GM12878 (cell line): ENCODE measurements around the gene FABP1.

ENCODE experiments used
- CREB1 ChIP-seq: IDR thresholded peaks from 2 replicates; pipeline ENCODE4 v1.6.1; 2012; ENCODE audit warnings: low read depth, mild to moderate bottlenecking, inconsistent platforms
- EZH2 ChIP-seq: IDR thresholded peaks from 2 replicates; pipeline ENCODE4 v1.6.1; 2012; ENCODE audit warnings: low read depth, mild to moderate bottlenecking, control low read depth, inconsistent platforms, low read length, borderline replicate concordance; ENCODE audit not compliant: control insufficient read depth
- SREBF2 ChIP-seq: IDR thresholded peaks from 2 replicates; pipeline ENCODE4 v1.6.1; 2012; ENCODE audit warnings: mild to moderate bottlenecking, low read length
- TF ChIP-seq, protein P1 (sequence below): IDR thresholded peaks from 2 replicates; pipeline ENCODE4 v1.6.1; 2011; ENCODE audit warnings: borderline replicate concordance, low read depth, mild to moderate bottlenecking, moderate library complexity, mixed read lengths, low read length; ENCODE audit not compliant: insufficient read depth; ENCODE audit errors: extremely low read length
- TF ChIP-seq, protein P2 (sequence below), 3 experiments: IDR thresholded peaks in 2 of 3; conservative IDR thresholded peaks in 1 of 3; 2 replicates each; pipeline ENCODE4 v1.5.1; 2011; ENCODE audit warnings: low read depth in 3 of 3, low read length in 3 of 3, mild to moderate bottlenecking in 3 of 3, control low read depth in 2 of 3, moderate library complexity in 2 of 3, inconsistent platforms in 1 of 3, mixed read lengths in 1 of 3; ENCODE audit not compliant: control insufficient read depth in 2 of 3, insufficient read depth in 1 of 3; ENCODE audit errors: extremely low read depth in 1 of 3

- no peak for TF ChIP-seq SREBF2
- TF ChIP-seq, protein P1, sequence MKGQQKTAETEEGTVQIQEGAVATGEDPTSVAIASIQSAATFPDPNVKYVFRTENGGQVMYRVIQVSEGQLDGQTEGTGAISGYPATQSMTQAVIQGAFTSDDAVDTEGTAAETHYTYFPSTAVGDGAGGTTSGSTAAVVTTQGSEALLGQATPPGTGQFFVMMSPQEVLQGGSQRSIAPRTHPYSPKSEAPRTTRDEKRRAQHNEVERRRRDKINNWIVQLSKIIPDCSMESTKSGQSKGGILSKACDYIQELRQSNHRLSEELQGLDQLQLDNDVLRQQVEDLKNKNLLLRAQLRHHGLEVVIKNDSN: no peak
- no peak for TF ChIP-seq CREB1
- TF ChIP-seq, protein P2, sequence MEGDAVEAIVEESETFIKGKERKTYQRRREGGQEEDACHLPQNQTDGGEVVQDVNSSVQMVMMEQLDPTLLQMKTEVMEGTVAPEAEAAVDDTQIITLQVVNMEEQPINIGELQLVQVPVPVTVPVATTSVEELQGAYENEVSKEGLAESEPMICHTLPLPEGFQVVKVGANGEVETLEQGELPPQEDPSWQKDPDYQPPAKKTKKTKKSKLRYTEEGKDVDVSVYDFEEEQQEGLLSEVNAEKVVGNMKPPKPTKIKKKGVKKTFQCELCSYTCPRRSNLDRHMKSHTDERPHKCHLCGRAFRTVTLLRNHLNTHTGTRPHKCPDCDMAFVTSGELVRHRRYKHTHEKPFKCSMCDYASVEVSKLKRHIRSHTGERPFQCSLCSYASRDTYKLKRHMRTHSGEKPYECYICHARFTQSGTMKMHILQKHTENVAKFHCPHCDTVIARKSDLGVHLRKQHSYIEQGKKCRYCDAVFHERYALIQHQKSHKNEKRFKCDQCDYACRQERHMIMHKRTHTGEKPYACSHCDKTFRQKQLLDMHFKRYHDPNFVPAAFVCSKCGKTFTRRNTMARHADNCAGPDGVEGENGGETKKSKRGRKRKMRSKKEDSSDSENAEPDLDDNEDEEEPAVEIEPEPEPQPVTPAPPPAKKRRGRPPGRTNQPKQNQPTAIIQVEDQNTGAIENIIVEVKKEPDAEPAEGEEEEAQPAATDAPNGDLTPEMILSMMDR (IDR thresholded peaks at IDR 0.05 in 2 of 3, conservative IDR thresholded peaks at IDR 0.05 in 1 of 3; ENCODE audit: control insufficient read depth in 2 of 3, extremely low read depth in 1 of 3, insufficient read depth in 1 of 3, low read depth in 3 of 3, low read length in 3 of 3): no peak
- no peak for TF ChIP-seq EZH2
These were observed 16.4 kb upstream of the FABP1 start for GRCh38 chr2:88144271-88144670.
